ENCODE data around the gene GLOD5.
"Not testable (repeated sequence)": the region's sequence is repeated elsewhere in the genome, so short reads cannot be mapped to it uniquely, and the experiment has no call there.

The GLOD5 gene

DNA sequence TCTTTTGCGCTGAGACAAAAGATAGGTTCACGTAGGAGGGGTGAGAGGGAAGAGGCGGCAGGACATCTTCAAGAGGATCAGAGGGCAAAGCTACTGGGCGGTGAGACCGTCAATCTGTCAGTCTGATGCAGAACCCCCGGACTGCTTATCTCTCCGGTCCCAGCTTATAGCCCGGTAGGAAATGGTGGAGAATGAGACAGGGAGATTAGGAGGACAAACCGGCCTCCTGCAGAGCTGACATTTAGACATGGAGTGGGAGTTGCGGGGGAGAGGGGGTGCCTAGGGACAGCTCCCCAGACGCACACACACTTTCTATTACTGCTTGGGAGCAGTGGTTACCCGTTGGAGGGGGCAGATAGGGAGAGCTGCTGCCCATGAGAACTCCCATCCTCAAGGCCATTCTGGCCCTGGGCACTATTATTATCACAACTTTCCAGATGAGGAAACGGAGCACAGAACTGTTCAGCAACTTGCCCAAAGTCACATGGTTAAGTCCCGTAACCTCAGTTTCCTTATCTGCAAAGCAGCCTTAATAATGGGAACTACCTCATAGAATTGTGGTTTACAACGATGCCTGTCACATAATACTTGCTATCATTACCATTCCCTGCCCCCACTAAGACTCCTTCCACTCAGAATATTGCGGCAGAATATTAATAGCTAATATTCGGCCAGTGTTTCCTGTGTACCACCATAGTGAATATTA, 39.2 kb downstream of the GLOD5 start:
- peaks cover 21% of the 10 kb centered on the region for H3K4me1 Mint-ChIP-seq
- no peaks in the 10 kb centered on the region for H3K27me3 Mint-ChIP-seq
- peaks cover 6% of the 10 kb centered on the region for H3K36me3 Mint-ChIP-seq
- no peaks in the 10 kb centered on the region for H3K9me3 Mint-ChIP-seq
- H3K27ac Mint-ChIP-seq = peak overlapping the region; percentile 95
- peak overlapping the region; percentile 96 for H3K4me3 Mint-ChIP-seq

DNA sequence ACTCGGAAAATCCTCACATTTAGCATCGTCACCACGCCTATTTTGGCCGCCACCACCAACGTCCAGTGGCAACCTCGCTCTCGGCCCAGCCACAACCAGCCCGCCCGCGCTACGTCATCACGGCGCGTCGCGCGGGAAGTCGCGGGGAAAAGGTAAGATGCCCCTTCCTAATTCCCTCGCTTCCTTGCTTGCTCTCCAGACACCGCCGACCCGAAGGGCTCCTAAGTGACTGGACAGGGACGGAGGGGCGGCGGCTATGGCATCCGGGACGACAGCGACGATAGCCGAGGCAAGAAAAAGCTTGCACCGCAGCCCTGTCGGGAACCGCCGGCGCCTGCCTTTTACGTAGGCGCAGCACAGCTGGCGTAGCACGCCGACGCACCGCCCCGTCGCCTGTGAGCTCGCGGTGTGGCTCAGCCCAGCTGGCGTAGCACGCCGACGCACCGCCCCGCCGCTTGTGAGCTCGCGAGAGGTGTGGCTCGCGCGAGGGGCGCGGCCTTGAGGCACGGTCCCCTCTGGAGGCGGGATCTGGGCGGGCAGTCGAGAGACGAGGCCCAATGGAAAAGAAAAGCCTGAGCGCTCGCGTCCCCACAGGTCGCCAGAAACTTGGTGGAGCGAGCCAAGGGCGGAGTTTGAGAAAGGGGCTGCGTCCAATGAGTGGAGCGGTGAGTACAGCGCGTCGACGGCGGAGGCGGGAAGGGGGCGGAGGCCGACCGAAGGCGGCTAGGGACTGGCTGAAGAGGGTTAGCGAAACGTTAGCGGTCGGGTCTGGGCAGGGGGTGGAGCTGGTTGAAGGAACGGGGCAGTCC, 39.9 kb downstream of the GLOD5 start, which contains the start of gene HDAC6:
Gene HDAC6 (plus strand): TSS at position 788 of the 809 bp plus-strand sequence. CDS start 626 bp downstream, outside the sequence.
- peaks cover 6% of the 10 kb centered on the region for H3K36me3 Mint-ChIP-seq
- H3K9me3 Mint-ChIP-seq = no peaks in the 10 kb centered on the region
- peak within 1 kb of the TSS; percentile 96 for H3K4me3 Mint-ChIP-seq
- H3K27ac Mint-ChIP-seq = peak within 1 kb of the TSS; percentile 98
- H3K27me3 Mint-ChIP-seq = no peaks in the 10 kb centered on the region
- peaks cover 25% of the 10 kb centered on the region for H3K4me1 Mint-ChIP-seq

DNA sequence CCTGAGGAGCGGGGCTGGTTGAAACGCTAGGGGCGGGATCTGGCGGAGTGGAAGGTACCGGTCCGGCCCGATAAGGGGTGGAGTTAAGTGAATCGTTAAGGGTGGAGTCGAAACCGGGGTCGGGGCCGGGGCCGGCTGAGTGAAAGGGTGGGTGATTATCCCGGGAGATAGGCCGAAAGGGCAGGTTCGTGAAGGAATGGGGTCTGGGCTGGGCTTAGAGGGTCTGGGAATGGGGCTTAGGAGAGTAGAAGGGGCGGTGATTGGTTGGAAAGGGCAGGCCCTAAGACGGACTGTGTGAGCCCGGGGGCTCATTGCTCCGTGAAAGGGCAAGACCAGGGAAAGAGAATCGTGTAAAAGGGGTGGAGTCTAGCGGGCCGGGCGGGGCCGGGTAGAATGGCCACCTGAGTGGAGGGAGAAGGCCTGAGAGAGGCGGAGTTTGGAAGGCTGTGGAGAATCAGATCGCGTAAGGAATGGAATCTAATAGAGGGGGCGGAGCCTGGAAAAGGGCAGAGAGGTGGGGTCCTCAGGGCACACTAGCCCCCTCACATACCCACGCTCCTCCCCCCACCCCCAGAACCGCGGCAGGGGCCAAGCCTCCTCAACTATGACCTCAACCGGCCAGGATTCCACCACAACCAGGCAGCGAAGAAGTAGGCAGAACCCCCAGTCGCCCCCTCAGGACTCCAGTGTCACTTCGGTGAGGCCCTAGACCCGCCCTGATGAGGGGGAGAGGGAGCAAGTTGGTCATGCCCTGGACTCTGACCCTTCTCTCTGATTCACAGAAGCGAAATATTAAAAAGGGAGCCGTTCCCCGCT, 40.8 kb downstream of the GLOD5 start:
- Mint-ChIP-seq H3K27me3 (no peaks in the 10 kb centered on the region), H3K9me3 (no peaks in the 10 kb centered on the region), H3K4me3 (peak overlapping the region; percentile 96), H3K4me1 (peaks cover 31% of the 10 kb centered on the region), H3K36me3 (peaks cover 6% of the 10 kb centered on the region), H3K27ac (peak overlapping the region; percentile 98)

DNA sequence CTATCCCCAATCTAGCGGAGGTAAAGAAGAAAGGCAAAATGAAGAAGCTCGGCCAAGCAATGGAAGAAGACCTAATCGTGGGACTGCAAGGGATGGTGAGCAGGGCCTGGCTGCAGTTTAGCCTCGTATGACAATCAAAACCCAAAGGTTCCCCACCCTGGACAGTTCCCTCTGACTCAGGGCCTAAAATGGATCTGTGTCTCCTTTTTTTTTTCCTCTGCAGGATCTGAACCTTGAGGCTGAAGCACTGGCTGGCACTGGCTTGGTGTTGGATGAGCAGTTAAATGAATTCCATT, 41.3 kb downstream of the GLOD5 start:
- H3K9me3 Mint-ChIP-seq = no peaks in the 10 kb centered on the region
- peak overlapping the region; percentile 4 for H3K27ac Mint-ChIP-seq
- H3K36me3 Mint-ChIP-seq = peaks cover 6% of the 10 kb centered on the region
- no peaks in the 10 kb centered on the region for H3K27me3 Mint-ChIP-seq
- peak overlapping the region; percentile 96 for H3K4me3 Mint-ChIP-seq
- peaks cover 31% of the 10 kb centered on the region for H3K4me1 Mint-ChIP-seq

DNA sequence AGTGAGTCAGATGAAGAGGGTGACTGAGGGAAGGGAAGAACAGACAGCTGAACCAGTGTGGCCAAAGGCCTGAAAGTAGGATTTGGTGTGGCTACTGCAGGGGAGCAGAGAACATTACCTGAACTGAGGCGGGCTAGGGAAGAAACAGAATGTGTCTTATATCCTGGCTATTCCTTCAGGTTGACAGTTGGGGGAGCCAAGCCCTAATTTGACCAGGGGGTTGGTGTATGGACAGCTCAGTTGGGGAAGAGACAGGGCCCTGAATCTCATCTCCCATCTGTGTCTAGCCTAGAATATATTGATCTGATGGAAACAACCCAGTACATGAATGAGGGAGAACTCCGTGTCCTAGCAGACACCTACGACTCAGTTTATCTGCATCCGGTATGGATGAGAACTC, 44.5 kb downstream of the GLOD5 start:
- Mint-ChIP-seq H3K4me3 (peak overlapping the region; percentile 13), H3K27ac (peak overlapping the region; percentile 89), H3K9me3 (no peaks in the 10 kb centered on the region), H3K36me3 (peaks cover 6% of the 10 kb centered on the region), H3K4me1 (peaks cover 26% of the 10 kb centered on the region), H3K27me3 (no peaks in the 10 kb centered on the region)

DNA sequence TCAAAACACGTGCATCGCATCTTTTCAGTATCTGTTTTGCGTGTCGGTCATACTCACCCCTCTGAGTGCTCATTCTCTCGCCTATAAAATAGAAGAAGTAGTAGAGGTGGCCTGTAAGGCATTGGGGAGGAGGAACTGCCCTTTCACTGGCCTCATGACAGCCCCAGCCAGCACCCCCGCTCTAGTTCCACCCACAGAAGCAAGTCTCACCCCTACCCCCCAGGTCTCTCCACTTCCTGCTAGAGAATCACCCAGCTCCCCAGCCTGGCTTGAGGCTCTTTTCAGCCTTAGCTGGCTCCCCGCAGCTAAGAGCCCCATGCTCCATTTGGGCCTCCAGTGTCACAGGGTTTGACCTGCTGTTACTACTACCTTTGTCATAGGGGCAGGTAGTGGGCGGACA, 52.1 kb downstream of the GLOD5 start:
- H3K36me3 Mint-ChIP-seq = peaks cover 7% of the 10 kb centered on the region
- no peaks in the 10 kb centered on the region for H3K27me3 Mint-ChIP-seq
- no peak overlapping the region for H3K4me3 Mint-ChIP-seq
- no peaks in the 10 kb centered on the region for H3K9me3 Mint-ChIP-seq
- no peaks in the 10 kb centered on the region for H3K4me1 Mint-ChIP-seq
- H3K27ac Mint-ChIP-seq = no peak overlapping the region

DNA sequence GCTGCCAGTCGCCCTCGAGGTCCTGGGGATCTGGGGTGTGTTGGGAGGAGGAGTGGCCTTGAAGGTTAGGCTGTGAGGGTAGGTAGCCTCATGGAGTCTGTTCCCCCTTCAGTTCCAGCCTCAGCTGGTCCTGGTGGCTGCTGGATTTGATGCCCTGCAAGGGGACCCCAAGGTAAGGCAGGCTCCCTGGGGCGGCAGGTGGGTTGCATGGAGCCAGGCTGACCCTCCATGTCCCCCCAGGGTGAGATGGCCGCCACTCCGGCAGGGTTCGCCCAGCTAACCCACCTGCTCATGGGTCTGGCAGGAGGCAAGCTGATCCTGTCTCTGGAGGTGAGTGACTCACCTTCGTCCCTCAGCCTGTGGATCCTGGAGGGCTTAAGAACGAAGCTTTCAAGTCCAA, 53.2 kb downstream of the GLOD5 start:
- peaks cover 7% of the 10 kb centered on the region for H3K36me3 Mint-ChIP-seq
- no peaks in the 10 kb centered on the region for H3K27me3 Mint-ChIP-seq
- H3K4me1 Mint-ChIP-seq = no peaks in the 10 kb centered on the region
- no peaks in the 10 kb centered on the region for H3K9me3 Mint-ChIP-seq
- H3K4me3 Mint-ChIP-seq = no peak overlapping the region
- no peak overlapping the region for H3K27ac Mint-ChIP-seq

DNA sequence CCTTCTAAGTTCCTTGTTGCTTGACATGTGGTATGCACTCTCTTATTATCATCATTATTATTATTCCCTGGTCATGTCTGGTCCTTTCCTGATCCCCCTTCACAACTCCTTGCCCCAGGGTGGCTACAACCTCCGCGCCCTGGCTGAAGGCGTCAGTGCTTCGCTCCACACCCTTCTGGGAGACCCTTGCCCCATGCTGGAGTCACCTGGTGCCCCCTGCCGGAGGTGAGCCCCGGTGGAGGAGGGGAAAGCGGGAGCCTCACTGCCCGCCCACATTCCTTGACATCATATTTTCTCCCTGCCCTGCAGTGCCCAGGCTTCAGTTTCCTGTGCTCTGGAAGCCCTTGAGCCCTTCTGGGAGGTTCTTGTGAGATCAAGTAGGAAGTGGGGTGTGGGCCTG, 53.7 kb downstream of the GLOD5 start:
- Mint-ChIP-seq H3K27me3 (no peaks in the 10 kb centered on the region), H3K9me3 (no peaks in the 10 kb centered on the region), H3K27ac (no peak overlapping the region), H3K4me3 (no peak overlapping the region), H3K4me1 (no peaks in the 10 kb centered on the region), H3K36me3 (peaks cover 9% of the 10 kb centered on the region)

DNA sequence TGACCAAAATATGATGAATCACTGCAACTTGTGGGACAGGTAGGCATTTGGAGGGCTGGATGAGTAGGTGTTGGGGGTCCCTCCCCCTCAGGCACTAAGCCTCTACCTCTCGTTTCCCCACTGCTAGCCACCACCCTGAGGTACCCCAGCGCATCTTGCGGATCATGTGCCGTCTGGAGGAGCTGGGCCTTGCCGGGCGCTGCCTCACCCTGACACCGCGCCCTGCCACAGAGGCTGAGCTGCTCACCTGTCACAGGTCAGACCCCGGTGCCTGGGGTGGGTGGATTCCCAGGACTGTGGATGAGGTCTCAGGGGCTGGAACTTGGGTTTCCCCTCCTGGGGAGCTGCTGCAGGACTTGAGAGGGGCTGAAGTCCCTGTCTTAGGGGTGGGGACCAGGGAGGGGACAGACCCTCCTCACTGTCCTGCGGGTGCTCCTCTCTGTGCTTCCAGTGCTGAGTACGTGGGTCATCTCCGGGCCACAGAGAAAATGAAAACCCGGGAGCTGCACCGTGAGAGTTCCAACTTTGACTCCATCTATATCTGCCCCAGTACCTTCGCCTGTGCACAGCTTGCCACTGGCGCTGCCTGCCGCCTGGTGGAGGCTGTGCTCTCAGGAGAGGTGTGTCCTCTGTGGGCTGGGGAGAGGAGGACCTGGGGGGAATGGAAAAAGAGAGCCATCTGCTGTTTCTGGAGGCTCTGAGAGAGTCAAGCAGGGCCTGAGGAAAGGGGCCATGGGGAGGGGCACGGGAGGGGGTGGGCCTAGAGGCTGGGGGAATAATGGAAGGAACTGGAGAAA, 54.7 kb downstream of the GLOD5 start:
- Mint-ChIP-seq H3K9me3 (no peaks in the 10 kb centered on the region), H3K4me3 (no peak overlapping the region), H3K27me3 (no peaks in the 10 kb centered on the region), H3K36me3 (peaks cover 9% of the 10 kb centered on the region), H3K4me1 (no peaks in the 10 kb centered on the region), H3K27ac (no peak overlapping the region)

DNA sequence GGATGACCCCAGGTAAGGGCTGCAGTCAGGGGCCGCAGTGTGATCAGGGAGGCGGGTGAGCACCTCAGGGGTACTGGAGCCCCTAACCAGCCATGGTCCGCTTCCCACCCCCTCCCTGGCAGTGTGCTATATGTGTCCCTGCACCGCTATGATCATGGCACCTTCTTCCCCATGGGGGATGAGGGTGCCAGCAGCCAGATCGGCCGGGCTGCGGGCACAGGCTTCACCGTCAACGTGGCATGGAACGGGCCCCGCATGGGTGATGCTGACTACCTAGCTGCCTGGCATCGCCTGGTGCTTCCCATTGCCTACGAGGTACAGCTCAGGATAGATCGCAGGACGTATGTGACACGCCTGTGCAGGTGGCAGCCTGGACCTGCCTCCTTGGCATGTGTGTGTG, 56.6 kb downstream of the GLOD5 start:
- H3K27me3 Mint-ChIP-seq = no peaks in the 10 kb centered on the region
- H3K4me3 Mint-ChIP-seq = no peak overlapping the region
- H3K36me3 Mint-ChIP-seq = peaks cover 6% of the 10 kb centered on the region
- H3K4me1 Mint-ChIP-seq = no peaks in the 10 kb centered on the region
- H3K9me3 Mint-ChIP-seq = no peaks in the 10 kb centered on the region
- no peak overlapping the region for H3K27ac Mint-ChIP-seq

DNA sequence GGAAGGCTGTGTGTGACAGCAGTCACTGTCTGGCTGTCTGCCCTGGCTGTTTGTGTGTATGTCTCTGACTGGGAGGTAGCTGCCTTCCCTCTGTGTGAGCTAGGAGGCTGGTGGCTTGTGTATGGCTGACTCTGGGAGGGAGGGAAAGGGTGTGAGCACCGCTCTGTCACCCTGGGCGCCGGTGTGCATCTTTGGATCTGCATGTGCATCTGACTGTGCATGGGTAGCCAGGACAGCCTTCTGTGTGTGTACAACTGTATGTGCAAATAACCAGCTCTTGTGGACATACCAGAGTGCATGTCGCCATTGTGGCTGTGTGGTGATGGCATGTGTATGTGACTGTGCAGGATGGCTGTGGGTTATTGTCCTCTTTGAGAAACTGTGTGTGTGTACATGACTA, 57.3 kb downstream of the GLOD5 start:
- peaks cover 5% of the 10 kb centered on the region for H3K36me3 Mint-ChIP-seq
- no peak overlapping the region for H3K27ac Mint-ChIP-seq

DNA sequence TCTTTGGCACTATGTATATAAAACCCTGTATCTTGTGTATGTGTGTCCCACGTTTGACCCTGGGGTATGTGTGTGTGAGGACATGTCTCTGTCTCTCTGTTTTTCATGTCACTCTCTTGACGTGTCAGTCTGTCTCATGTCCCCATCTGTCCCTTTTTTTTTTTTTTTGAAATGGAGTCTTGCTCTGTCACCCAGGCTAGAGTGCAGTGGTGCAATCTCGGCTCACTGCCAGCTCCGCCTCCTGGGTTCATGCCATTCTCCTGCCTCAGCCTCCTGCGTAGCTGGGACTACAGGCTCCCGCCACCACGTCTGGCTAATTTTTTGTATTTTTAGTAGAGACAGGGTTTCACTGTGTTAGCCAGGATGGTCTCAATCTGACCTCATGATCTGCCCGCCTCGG, 57.8 kb downstream of the GLOD5 start:
- not testable (repeated sequence) for H3K36me3 Mint-ChIP-seq, H3K27me3 Mint-ChIP-seq, H3K4me3 Mint-ChIP-seq, H3K4me1 Mint-ChIP-seq, H3K9me3 Mint-ChIP-seq, H3K27ac Mint-ChIP-seq

More for the DNA sequence above, 57.3 kb downstream of the GLOD5 start:
- H3K4me1 Mint-ChIP-seq = no peaks in the 10 kb centered on the region
- no peaks in the 10 kb centered on the region for H3K9me3 Mint-ChIP-seq
- no peaks in the 10 kb centered on the region for H3K27me3 Mint-ChIP-seq
- no peak overlapping the region for H3K4me3 Mint-ChIP-seq

DNA sequence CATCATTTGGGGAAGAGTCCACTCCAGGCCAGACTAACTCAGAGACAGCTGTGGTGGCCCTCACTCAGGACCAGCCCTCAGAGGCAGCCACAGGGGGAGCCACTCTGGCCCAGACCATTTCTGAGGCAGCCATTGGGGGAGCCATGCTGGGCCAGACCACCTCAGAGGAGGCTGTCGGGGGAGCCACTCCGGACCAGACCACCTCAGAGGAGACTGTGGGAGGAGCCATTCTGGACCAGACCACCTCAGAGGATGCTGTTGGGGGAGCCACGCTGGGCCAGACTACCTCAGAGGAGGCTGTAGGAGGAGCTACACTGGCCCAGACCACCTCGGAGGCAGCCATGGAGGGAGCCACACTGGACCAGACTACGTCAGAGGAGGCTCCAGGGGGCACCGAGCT, 61.5 kb downstream of the GLOD5 start:
- Mint-ChIP-seq H3K27ac (no peak overlapping the region), H3K9me3 (no peaks in the 10 kb centered on the region), H3K27me3 (peaks cover 3% of the 10 kb centered on the region), H3K4me3 (no peak overlapping the region), H3K4me1 (peaks cover 6% of the 10 kb centered on the region), H3K36me3 (peaks cover 2% of the 10 kb centered on the region)

Measured in activated naive CD4-positive, alpha-beta T cell treated with anti-CD3 and anti-CD28 coated beads, Interleukin-2, amount 50 U/mL, for 24 hours (primary cell).